ENCODE results near the gene MOV10. TPM values are rescaled to one million over a fixed set of nuclear protein-coding genes. Genes with fewer than 3 reads are reported as not detected.
"Not testable (repeated sequence)": the region's sequence is repeated elsewhere in the genome, so short reads cannot be mapped to it uniquely, and the experiment has no call there.

Gene MOV10
- total and polyA plus RNA-seq, 2 of the 8 experiments (the other 6 are each of a cell fraction or from before 2014, with no cell fraction given), result 57.3 to 109 TPM

GRCh38 chr1:112729011-112729410 lies 54.6 kb downstream of the MOV10 start:
- H4K91ac ChIP-seq (replicated peaks; ENCODE audit: insufficient read length, low read length); H3K4ac ChIP-seq (replicated peaks; ENCODE audit: insufficient read length, low read depth, low read length); H2AFZ ChIP-seq (ENCODE audit: low read length); H2BK20ac ChIP-seq (ENCODE audit: low read length); H3K9ac ChIP-seq (replicated peaks in 1 of 4; ENCODE audit: extremely low read depth in 1 of 4, low read depth in 3 of 4, low read length in 3 of 4); H3K18ac ChIP-seq (ENCODE audit: extremely low read depth, low read length); H3K23ac ChIP-seq (ENCODE audit: insufficient read length); H3K79me1 ChIP-seq (ENCODE audit: low read depth, low read length); H3K36me3 ChIP-seq (ENCODE audit: control insufficient read depth in 2 of 4, insufficient read depth in 4 of 4, low read length in 3 of 4); H2AK5ac ChIP-seq (ENCODE audit: low read depth, low read length); H4K8ac ChIP-seq (ENCODE audit: extremely low read depth, insufficient read depth, low read length); DNase-seq (ENCODE audit: low read depth in 1 of 2, low spot score in 2 of 2); H2BK15ac ChIP-seq (ENCODE audit: low read length); H3K23me2 ChIP-seq (ENCODE audit: low read depth, low read length); H3K4me2 ChIP-seq (ENCODE audit: insufficient read depth in 1 of 2, low read depth in 2 of 2, low read length in 2 of 2); H3K27ac ChIP-seq (ENCODE audit: low read depth, low read length); H3K56ac ChIP-seq (replicated peaks; ENCODE audit: insufficient read length, low read depth, low read length); FAIRE-seq; H3K79me2 ChIP-seq (ENCODE audit: control insufficient read depth in 1 of 2, insufficient read depth in 2 of 2, low read length in 2 of 2); H3K4me1 ChIP-seq (replicated peaks in 1 of 4; ENCODE audit: control insufficient read depth in 3 of 4, insufficient read depth in 4 of 4, low read length in 3 of 4); H3K27me3 ChIP-seq (replicated peaks in 1 of 4; ENCODE audit: control insufficient read depth in 3 of 4, extremely low read depth in 1 of 4, insufficient read depth in 3 of 4, low read length in 3 of 4); H3K9me3 ChIP-seq (ENCODE audit: insufficient read depth in 2 of 2, low read depth in 1 of 2, low read length in 1 of 2); H3K4me3 ChIP-seq (ENCODE audit: extremely low read depth in 1 of 4, insufficient read depth in 2 of 4, low read depth in 3 of 4, low read length in 4 of 4); H4K5ac ChIP-seq (ENCODE audit: insufficient read length, low read depth, low read length); H2BK5ac ChIP-seq (ENCODE audit: low read depth, low read length); H3K14ac ChIP-seq (ENCODE audit: insufficient read length); H4K20me1 ChIP-seq (replicated peaks in 1 of 2; ENCODE audit: control insufficient read depth in 1 of 2, insufficient read depth in 2 of 2, low read length in 2 of 2); H2BK120ac ChIP-seq (replicated peaks; ENCODE audit: low read depth, low read length); H2BK12ac ChIP-seq (ENCODE audit: low read depth, low read length); POLR2A ChIA-PET (ENCODE audit: partially characterized antibody): not testable (repeated sequence)
- 83% methylated on average over 3 of the region's 3 CpGs; no CpG with 5 or more reads in 1 of the 2 experiments for WGBS, 2 experiments (ENCODE audit: extremely low coverage in 1 of 2, insufficient coverage in 1 of 2, insufficient read length in 1 of 2, insufficient replicate concordance in 2 of 2, low coverage in 1 of 2, low lambda C conversion rate in 2 of 2, missing lambda C conversion rate in 1 of 2)
- CTCF ChIA-PET (ENCODE audit: partially characterized antibody), result interaction anchor here (1.5 to 2.6 kb wide), 2 partner anchors 8 to 72 kb away, joined by 4 to 21 read pairs; a partner anchor contains a TSS
